MG63 (cell line): ENCODE data around the gene KIAA0232. TPM values are rescaled to one million over a fixed set of nuclear protein-coding genes. Genes with fewer than 3 reads are reported as not detected.

Experiments
- DNase-seq: peaks from one replicate; pipeline ENCODE4 v3.0.0-alpha.2; 2020
- H3K27me3 ChIP-seq: fragments of 250-450 bp; sonication (Bioruptor Pico); 2 replicates; pipeline ENCODE4 v1.5.1; 2020; ENCODE audit warnings: mild to moderate bottlenecking, moderate library complexity
- H3K36me3 ChIP-seq: fragments of 250-450 bp; sonication (Bioruptor Pico); 2 replicates; pipeline ENCODE4 v1.5.1; 2020; ENCODE audit warnings: mild to moderate bottlenecking, moderate library complexity
- H3K4me3 ChIP-seq: fragments of 250-450 bp; sonication (Bioruptor Pico); 2 replicates; pipeline ENCODE4 v1.5.1; 2020; ENCODE audit warnings: mild to moderate bottlenecking, moderate library complexity
- H3K9me3 ChIP-seq: fragments of 250-450 bp; sonication (Bioruptor Pico); 2 replicates; pipeline ENCODE4 v1.5.1; 2020; ENCODE audit warnings: mild to moderate bottlenecking, moderate library complexity
- total RNA-seq: library from RNA; depleted of rRNA; stranded (reverse); fragments of >200 nt; shearing (Covaris generic); gene quantifications from 2 replicates; pipeline ENCODE4 v1.2.3, GENCODE V29; 2014; ENCODE audit warnings: low replicate concordance; rRNA removed

The KIAA0232 gene
- 2.9 and 5.2 TPM in 2 replicates for total RNA-seq

- Histone ChIP-seq H3K9me3 (no peaks in the 10 kb centered on the region), H3K27me3 (no peaks in the 10 kb centered on the region), H3K4me3 (peak within 1 kb of the TSS; percentile 83), H3K36me3 (peaks cover 2% of the 10 kb centered on the region; the same call in 1 of the 2 replicates)
- peak; percentile 92 for DNase-seq
Measured at GRCh38 chr4:6782147-6782845, at the start of gene KIAA0232. TSS of gene KIAA0232 (plus strand) at chr4:6782727. CDS start at chr4:6824454, 41,727 bp downstream.

GRCh38 chr4:6733358-6734164 lies 49.0 kb upstream of the KIAA0232 start:
- Histone ChIP-seq H3K27me3 (no peaks in the 10 kb centered on the region), H3K36me3 (no peaks in the 10 kb centered on the region), H3K9me3 (no peaks in the 10 kb centered on the region), H3K4me3 (no peak overlapping the region)
- no peak for DNase-seq

- H3K9me3 ChIP-seq = no peaks in the 10 kb centered on the region
- no peak overlapping the region for H3K4me3 ChIP-seq
- DNase-seq = no peak
- H3K36me3 ChIP-seq = no peaks in the 10 kb centered on the region
- H3K27me3 ChIP-seq = no peaks in the 10 kb centered on the region
Measured at GRCh38 chr4:6734165-6734786, 48.3 kb upstream of the KIAA0232 start.

- Histone ChIP-seq H3K9me3 (no peaks in the 10 kb centered on the region), H3K4me3 (no peak overlapping the region), H3K36me3 (no peaks in the 10 kb centered on the region), H3K27me3 (no peaks in the 10 kb centered on the region)
- DNase-seq = no peak
Measured at GRCh38 chr4:6739920-6740319, 42.6 kb upstream of the KIAA0232 start.

- Histone ChIP-seq H3K27me3 (no peaks in the 10 kb centered on the region), H3K36me3 (no peaks in the 10 kb centered on the region), H3K4me3 (no peak overlapping the region), H3K9me3 (no peaks in the 10 kb centered on the region)
- no peak for DNase-seq
Measured at GRCh38 chr4:6740347-6740746, 42.2 kb upstream of the KIAA0232 start.

GRCh38 chr4:6742507-6742906 lies 40.0 kb upstream of the KIAA0232 start:
- no peak overlapping the region for H3K4me3 ChIP-seq
- no peaks in the 10 kb centered on the region for H3K36me3 ChIP-seq
- no peak for DNase-seq
- no peaks in the 10 kb centered on the region for H3K27me3 ChIP-seq
- no peaks in the 10 kb centered on the region for H3K9me3 ChIP-seq

- Histone ChIP-seq H3K36me3 (no peaks in the 10 kb centered on the region), H3K4me3 (no peak overlapping the region), H3K27me3 (no peaks in the 10 kb centered on the region), H3K9me3 (no peaks in the 10 kb centered on the region)
- no peak for DNase-seq
Measured at GRCh38 chr4:6742989-6743388, 39.5 kb upstream of the KIAA0232 start.

- Histone ChIP-seq H3K36me3 (no peaks in the 10 kb centered on the region), H3K9me3 (no peaks in the 10 kb centered on the region), H3K4me3 (no peak overlapping the region), H3K27me3 (no peaks in the 10 kb centered on the region)
- DNase-seq = no peak
Measured at GRCh38 chr4:6746721-6747293, 35.7 kb upstream of the KIAA0232 start.

- peak; percentile 60 for DNase-seq
Measured at GRCh38 chr4:6747294-6748051, 35.1 kb upstream of the KIAA0232 start.

GRCh38 chr4:6748286-6748685 lies 34.2 kb upstream of the KIAA0232 start:
- Histone ChIP-seq H3K4me3 (no peak overlapping the region), H3K9me3 (no peaks in the 10 kb centered on the region), H3K36me3 (no peaks in the 10 kb centered on the region), H3K27me3 (no peaks in the 10 kb centered on the region)
- DNase-seq = no peak

More at GRCh38 chr4:6747294-6748051, 35.1 kb upstream of the KIAA0232 start:
- H3K27me3 ChIP-seq = no peaks in the 10 kb centered on the region
- no peaks in the 10 kb centered on the region for H3K36me3 ChIP-seq
- no peaks in the 10 kb centered on the region for H3K9me3 ChIP-seq
- H3K4me3 ChIP-seq = no peak overlapping the region

GRCh38 chr4:6749340-6750171 lies 33.0 kb upstream of the KIAA0232 start:
- Histone ChIP-seq H3K4me3 (no peak overlapping the region), H3K9me3 (no peaks in the 10 kb centered on the region), H3K36me3 (no peaks in the 10 kb centered on the region), H3K27me3 (no peaks in the 10 kb centered on the region)
- peak; percentile 54 for DNase-seq

- H3K9me3 ChIP-seq = no peaks in the 10 kb centered on the region
- DNase-seq = no peak
Measured at GRCh38 chr4:6750286-6751221, 32.0 kb upstream of the KIAA0232 start.

GRCh38 chr4:6751611-6752485 lies 30.7 kb upstream of the KIAA0232 start:
- H3K9me3 ChIP-seq = no peaks in the 10 kb centered on the region
- H3K36me3 ChIP-seq = no peaks in the 10 kb centered on the region
- DNase-seq = no peak
- H3K27me3 ChIP-seq = no peaks in the 10 kb centered on the region
- H3K4me3 ChIP-seq = no peak overlapping the region

More at GRCh38 chr4:6750286-6751221, 32.0 kb upstream of the KIAA0232 start:
- no peaks in the 10 kb centered on the region for H3K36me3 ChIP-seq
- H3K4me3 ChIP-seq = no peak overlapping the region
- no peaks in the 10 kb centered on the region for H3K27me3 ChIP-seq

GRCh38 chr4:6752486-6752829 lies 30.1 kb upstream of the KIAA0232 start:
- Histone ChIP-seq H3K4me3 (no peak overlapping the region), H3K36me3 (no peaks in the 10 kb centered on the region), H3K9me3 (no peaks in the 10 kb centered on the region), H3K27me3 (no peaks in the 10 kb centered on the region)
- DNase-seq = no peak
